HepG2 (cell line): ENCODE data around the gene SSU72. TPM values are rescaled to one million over a fixed set of nuclear protein-coding genes. Genes with fewer than 3 reads are reported as not detected.

Experiments used
- ARNT ChIP-seq: fragments of 450-650 bp; IDR thresholded peaks from 2 replicates; pipeline ENCODE4 v1.6.1; 2017
- CENPX ChIP-seq: sonication (generic); formaldehyde crosslinking; IDR thresholded peaks from 2 replicates; pipeline ENCODE4 v1.9.0; 2021; ENCODE audit warnings: mild to moderate bottlenecking, missing genetic modification reagents, moderate library complexity
- HNRNPK ChIP-seq: fragments of 200-400 bp; formaldehyde crosslinking; IDR thresholded peaks from 2 replicates; pipeline ENCODE4 v1.6.1; 2018; ENCODE audit warnings: low read length, low read depth, moderate library complexity, mild to moderate bottlenecking; ENCODE audit not compliant: poor library complexity, severe bottlenecking
- HOXA5 ChIP-seq: sonication (generic); formaldehyde crosslinking; IDR thresholded peaks from 2 replicates; pipeline ENCODE4 v1.4.0; 2020; ENCODE audit warnings: missing genetic modification reagents
- MATR3 ChIP-seq: sonication (generic); formaldehyde crosslinking; IDR thresholded peaks from 2 replicates; pipeline ENCODE4 v1.4.0; 2020; ENCODE audit warnings: missing genetic modification reagents
- MNT ChIP-seq: fragments of 450-650 bp; IDR thresholded peaks from 2 replicates; pipeline ENCODE4 v1.6.1; 2016
- NCOR1 ChIP-seq: fragments of 200-600 bp; sonication (generic); IDR thresholded peaks from 2 replicates; pipeline ENCODE4 v1.7.0; 2017; ENCODE audit warnings: antibody characterized with exemption, low read length, borderline replicate concordance
- NKX3-1 ChIP-seq: sonication (generic); formaldehyde crosslinking; IDR thresholded peaks from 2 replicates; pipeline ENCODE4 v1.5.0; 2020; ENCODE audit warnings: missing genetic modification reagents
- PCBP2 ChIP-seq: fragments of 200-400 bp; formaldehyde crosslinking; optimal IDR thresholded peaks from 2 replicates; pipeline ENCODE3; 2018; ENCODE audit warnings: low read length, low read depth; ENCODE audit not compliant: poor library complexity, severe bottlenecking
- RBAK ChIP-seq: sonication (generic); formaldehyde crosslinking; IDR thresholded peaks from 2 replicates; pipeline ENCODE4 v1.5.1; 2020; ENCODE audit warnings: mild to moderate bottlenecking, missing genetic modification reagents
- SIX4 ChIP-seq: sonication (generic); formaldehyde crosslinking; IDR thresholded peaks from 2 replicates; pipeline ENCODE4 v1.4.0; 2020; ENCODE audit warnings: missing genetic modification reagents
- SRSF4 ChIP-seq: fragments of 200-400 bp; formaldehyde crosslinking; IDR thresholded peaks from one replicate; pipeline ENCODE4 v1.6.1; 2018; ENCODE audit warnings: mild to moderate bottlenecking, low read depth, low read length, moderate library complexity; ENCODE audit not compliant: poor library complexity, severe bottlenecking
- TARDBP ChIP-seq: sonication (generic); formaldehyde crosslinking; IDR thresholded peaks from 2 replicates; pipeline ENCODE4 v1.8.0; 2022; ENCODE audit warnings: mild to moderate bottlenecking, missing genetic modification reagents
- TBL1XR1 ChIP-seq: fragments of 150-350 bp; IDR thresholded peaks from 2 replicates; pipeline ENCODE4 v1.6.1; 2014; ENCODE audit warnings: borderline replicate concordance, low read length; ENCODE audit not compliant: partially characterized antibody
- TEAD2 ChIP-seq: sonication (generic); formaldehyde crosslinking; IDR thresholded peaks from 2 replicates; pipeline ENCODE4 v1.9.0; 2021; ENCODE audit warnings: missing genetic modification reagents
- ZNF180 ChIP-seq: sonication (generic); formaldehyde crosslinking; IDR thresholded peaks from 2 replicates; pipeline ENCODE4 v1.4.0; 2020; ENCODE audit warnings: low read depth, missing genetic modification reagents, borderline replicate concordance
- ZNF256 ChIP-seq: sonication (generic); formaldehyde crosslinking; conservative IDR thresholded peaks from 2 replicates; pipeline ENCODE4 v1.4.0; 2020; ENCODE audit warnings: missing genetic modification reagents
- ZNF569 ChIP-seq: sonication (generic); formaldehyde crosslinking; IDR thresholded peaks from 2 replicates; pipeline ENCODE4 v1.5.0; 2020; ENCODE audit warnings: mild to moderate bottlenecking, missing genetic modification reagents, moderate library complexity, borderline replicate concordance
- ZNF580 ChIP-seq: IDR thresholded peaks from 2 replicates; pipeline ENCODE4 v1.6.1; 2016; ENCODE audit warnings: low read depth, borderline replicate concordance
- ZNF776 ChIP-seq: sonication (generic); formaldehyde crosslinking; IDR thresholded peaks from 2 replicates; pipeline ENCODE4 v1.4.0; 2020; ENCODE audit warnings: mild to moderate bottlenecking, missing genetic modification reagents
- ZNF878 ChIP-seq: sonication (generic); formaldehyde crosslinking; IDR thresholded peaks from 2 replicates; pipeline ENCODE4 v1.8.1; 2023; ENCODE audit warnings: mild to moderate bottlenecking, missing genetic modification reagents, moderate library complexity
- polyA plus RNA-seq, 8 experiments: library from polyadenylated mRNA; depleted of rRNA in 3 of 8; stranded (reverse) in 7 of 8; unstranded in 1 of 8; fragments of >200 nt; fragmentation: Illumina TruSeq in 4 of 8; extraction: Trizol in 4 of 8; gene quantifications; 2 replicates each; pipeline versions ENCODE4 v1.2.1 to v1.2.3, GENCODE V29; 2011 to 2016; ENCODE audit warnings: low read depth in 4 of 8, missing spikeins in 1 of 8, mixed read lengths in 1 of 8; ENCODE audit not compliant: insufficient read depth in 1 of 8
- total RNA-seq, 5 experiments: library from RNA; depleted of rRNA; stranded (reverse); fragments of >200 nt; fragmentation: Illumina TruSeq; extraction: Trizol; gene quantifications; 2 replicates each; pipeline ENCODE4 v1.2.3, GENCODE V29; 2016; ENCODE audit warnings: low read depth in 1 of 5
- TF ChIP-seq, protein P1 (sequence below): sonication (generic); formaldehyde crosslinking; IDR thresholded peaks from 2 replicates; pipeline ENCODE4 v1.5.1; 2020; ENCODE audit warnings: missing genetic modification reagents, mild to moderate bottlenecking, borderline replicate concordance
- TF ChIP-seq, protein P2 (sequence below): sonication (generic); formaldehyde crosslinking; IDR thresholded peaks from 2 replicates; pipeline ENCODE4 v1.9.0; 2021; ENCODE audit warnings: missing genetic modification reagents, mild to moderate bottlenecking, borderline replicate concordance
- TF ChIP-seq, protein P3 (sequence below): sonication (generic); formaldehyde crosslinking; IDR thresholded peaks from 2 replicates; pipeline ENCODE4 v1.4.0; 2020; ENCODE audit warnings: missing genetic modification reagents

Gene SSU72
- total and polyA plus RNA-seq, 2 of the 13 experiments (the other 11 are each of a cell fraction or from before 2014, with no cell fraction given): 42.8 to 67.1 TPM

GRCh38 chr1:1614204-1614953 lies 39.7 kb upstream of the SSU72 start (continued):
- TF ChIP-seq, protein P1, sequence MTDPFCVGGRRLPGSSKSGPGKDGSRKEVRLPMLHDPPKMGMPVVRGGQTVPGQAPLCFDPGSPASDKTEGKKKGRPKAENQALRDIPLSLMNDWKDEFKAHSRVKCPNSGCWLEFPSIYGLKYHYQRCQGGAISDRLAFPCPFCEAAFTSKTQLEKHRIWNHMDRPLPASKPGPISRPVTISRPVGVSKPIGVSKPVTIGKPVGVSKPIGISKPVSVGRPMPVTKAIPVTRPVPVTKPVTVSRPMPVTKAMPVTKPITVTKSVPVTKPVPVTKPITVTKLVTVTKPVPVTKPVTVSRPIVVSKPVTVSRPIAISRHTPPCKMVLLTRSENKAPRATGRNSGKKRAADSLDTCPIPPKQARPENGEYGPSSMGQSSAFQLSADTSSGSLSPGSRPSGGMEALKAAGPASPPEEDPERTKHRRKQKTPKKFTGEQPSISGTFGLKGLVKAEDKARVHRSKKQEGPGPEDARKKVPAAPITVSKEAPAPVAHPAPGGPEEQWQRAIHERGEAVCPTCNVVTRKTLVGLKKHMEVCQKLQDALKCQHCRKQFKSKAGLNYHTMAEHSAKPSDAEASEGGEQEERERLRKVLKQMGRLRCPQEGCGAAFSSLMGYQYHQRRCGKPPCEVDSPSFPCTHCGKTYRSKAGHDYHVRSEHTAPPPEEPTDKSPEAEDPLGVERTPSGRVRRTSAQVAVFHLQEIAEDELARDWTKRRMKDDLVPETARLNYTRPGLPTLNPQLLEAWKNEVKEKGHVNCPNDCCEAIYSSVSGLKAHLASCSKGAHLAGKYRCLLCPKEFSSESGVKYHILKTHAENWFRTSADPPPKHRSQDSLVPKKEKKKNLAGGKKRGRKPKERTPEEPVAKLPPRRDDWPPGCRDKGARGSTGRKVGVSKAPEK (CRISPR knock-in tag): no peak
- no peak for TF ChIP-seq NKX3-1 (CRISPR knock-in tag)
- TF ChIP-seq, protein P2, sequence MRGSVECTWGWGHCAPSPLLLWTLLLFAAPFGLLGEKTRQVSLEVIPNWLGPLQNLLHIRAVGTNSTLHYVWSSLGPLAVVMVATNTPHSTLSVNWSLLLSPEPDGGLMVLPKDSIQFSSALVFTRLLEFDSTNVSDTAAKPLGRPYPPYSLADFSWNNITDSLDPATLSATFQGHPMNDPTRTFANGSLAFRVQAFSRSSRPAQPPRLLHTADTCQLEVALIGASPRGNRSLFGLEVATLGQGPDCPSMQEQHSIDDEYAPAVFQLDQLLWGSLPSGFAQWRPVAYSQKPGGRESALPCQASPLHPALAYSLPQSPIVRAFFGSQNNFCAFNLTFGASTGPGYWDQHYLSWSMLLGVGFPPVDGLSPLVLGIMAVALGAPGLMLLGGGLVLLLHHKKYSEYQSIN (CRISPR knock-in tag): no peak
- TF ChIP-seq, protein P3, sequence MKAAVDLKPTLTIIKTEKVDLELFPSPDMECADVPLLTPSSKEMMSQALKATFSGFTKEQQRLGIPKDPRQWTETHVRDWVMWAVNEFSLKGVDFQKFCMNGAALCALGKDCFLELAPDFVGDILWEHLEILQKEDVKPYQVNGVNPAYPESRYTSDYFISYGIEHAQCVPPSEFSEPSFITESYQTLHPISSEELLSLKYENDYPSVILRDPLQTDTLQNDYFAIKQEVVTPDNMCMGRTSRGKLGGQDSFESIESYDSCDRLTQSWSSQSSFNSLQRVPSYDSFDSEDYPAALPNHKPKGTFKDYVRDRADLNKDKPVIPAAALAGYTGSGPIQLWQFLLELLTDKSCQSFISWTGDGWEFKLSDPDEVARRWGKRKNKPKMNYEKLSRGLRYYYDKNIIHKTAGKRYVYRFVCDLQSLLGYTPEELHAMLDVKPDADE (CRISPR knock-in tag): no peak
- no peak for TF ChIP-seq TEAD2
- no peak for TF ChIP-seq RBAK (CRISPR knock-in tag)
- TF ChIP-seq SRSF4: no peak
- no peak for TF ChIP-seq ZNF878
- TF ChIP-seq SIX4: no peak
- TF ChIP-seq NCOR1: no peak
- no peak for TF ChIP-seq ZNF776 (CRISPR knock-in tag)
- TF ChIP-seq ZNF256: no peak
- no peak for TF ChIP-seq PCBP2
- no peak for TF ChIP-seq TARDBP (CRISPR knock-in tag)
- TF ChIP-seq HOXA5 (CRISPR knock-in tag): no peak
- TF ChIP-seq CENPX (CRISPR knock-in tag): no peak
- TF ChIP-seq ZNF569 (CRISPR knock-in tag): no peak
- no peak for TF ChIP-seq MATR3 (CRISPR knock-in tag)
- TF ChIP-seq ZNF580 (CRISPR knock-in tag): no peak
- TF ChIP-seq MNT: no peak
- no peak for TF ChIP-seq HNRNPK
- TF ChIP-seq ZNF180 (CRISPR knock-in tag): no peak
- no peak for TF ChIP-seq TBL1XR1
- no peak for TF ChIP-seq ARNT
